ENCODE data around the gene GRIA2. TPM values are rescaled to one million over a fixed set of nuclear protein-coding genes. Genes with fewer than 3 reads are reported as not detected.

GRIA2 gene
- total RNA-seq, 1 experiment from 2014 or later = not detected

DNA sequence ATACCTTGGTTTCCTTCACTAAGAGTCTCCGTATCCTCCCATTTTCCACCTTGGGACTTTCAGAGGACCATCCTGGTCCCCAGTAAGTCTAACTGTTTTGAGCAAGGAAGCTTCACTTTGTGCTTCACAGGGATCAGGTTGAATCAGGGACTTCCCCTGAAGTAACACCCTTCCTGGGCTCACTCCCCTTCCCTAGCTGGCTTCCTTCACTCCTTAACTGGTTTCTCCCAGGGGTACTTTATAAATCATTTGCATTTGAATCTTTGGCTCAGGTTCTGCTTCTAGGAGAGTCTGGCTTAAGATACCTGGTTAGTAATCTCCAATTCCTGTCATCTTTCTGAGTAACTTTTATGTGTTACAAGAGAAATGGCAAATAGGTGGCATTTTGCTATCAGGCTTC is 24.5 kb upstream of the GRIA2 start:
- BruUV-seq (replicated peaks) = no TSS peak
- Histone ChIP-seq H3K9me2 (ENCODE audit: insufficient read depth) (no peaks in the 10 kb centered on the region), H3F3A (ENCODE audit: insufficient read depth, low read depth) (no peaks in the 10 kb centered on the region), H3K4me2 (no peak overlapping the region), H3K4me1 (replicated peaks; ENCODE audit: insufficient read depth) (no peaks in the 10 kb centered on the region), H3K9me3 (ENCODE audit: insufficient read depth, low read depth) (no peaks in the 10 kb centered on the region), H3K27ac (no peak overlapping the region), H3K36me3 (ENCODE audit: low read depth) (no peaks in the 10 kb centered on the region), H3K4me3 (no peak overlapping the region), H2AFZ (no peak overlapping the region), H3K27me3 (ENCODE audit: insufficient read depth, low read depth) (no peaks in the 10 kb centered on the region), H4K20me1 (ENCODE audit: insufficient read depth) (no peaks in the 10 kb centered on the region), H3K79me2 (ENCODE audit: low read depth) (no peaks in the 10 kb centered on the region)
- intact Hi-C loops (cut with micrococcal nuclease; ENCODE audit: unreplicated experiment) = no loop called here
- DNase-seq = no peak
- TF ChIP-seq EZH2 (IDR thresholded peaks at IDR 0.05; ENCODE audit: low read depth) = no peak
- TF ChIP-seq, protein P1, sequence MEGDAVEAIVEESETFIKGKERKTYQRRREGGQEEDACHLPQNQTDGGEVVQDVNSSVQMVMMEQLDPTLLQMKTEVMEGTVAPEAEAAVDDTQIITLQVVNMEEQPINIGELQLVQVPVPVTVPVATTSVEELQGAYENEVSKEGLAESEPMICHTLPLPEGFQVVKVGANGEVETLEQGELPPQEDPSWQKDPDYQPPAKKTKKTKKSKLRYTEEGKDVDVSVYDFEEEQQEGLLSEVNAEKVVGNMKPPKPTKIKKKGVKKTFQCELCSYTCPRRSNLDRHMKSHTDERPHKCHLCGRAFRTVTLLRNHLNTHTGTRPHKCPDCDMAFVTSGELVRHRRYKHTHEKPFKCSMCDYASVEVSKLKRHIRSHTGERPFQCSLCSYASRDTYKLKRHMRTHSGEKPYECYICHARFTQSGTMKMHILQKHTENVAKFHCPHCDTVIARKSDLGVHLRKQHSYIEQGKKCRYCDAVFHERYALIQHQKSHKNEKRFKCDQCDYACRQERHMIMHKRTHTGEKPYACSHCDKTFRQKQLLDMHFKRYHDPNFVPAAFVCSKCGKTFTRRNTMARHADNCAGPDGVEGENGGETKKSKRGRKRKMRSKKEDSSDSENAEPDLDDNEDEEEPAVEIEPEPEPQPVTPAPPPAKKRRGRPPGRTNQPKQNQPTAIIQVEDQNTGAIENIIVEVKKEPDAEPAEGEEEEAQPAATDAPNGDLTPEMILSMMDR (conservative IDR thresholded peaks at IDR 0.05) = no peak
- ChIA-PET CTCF (no interaction called here), POLR2A (ENCODE audit: unreplicated experiment) (no interaction called here)

DNA sequence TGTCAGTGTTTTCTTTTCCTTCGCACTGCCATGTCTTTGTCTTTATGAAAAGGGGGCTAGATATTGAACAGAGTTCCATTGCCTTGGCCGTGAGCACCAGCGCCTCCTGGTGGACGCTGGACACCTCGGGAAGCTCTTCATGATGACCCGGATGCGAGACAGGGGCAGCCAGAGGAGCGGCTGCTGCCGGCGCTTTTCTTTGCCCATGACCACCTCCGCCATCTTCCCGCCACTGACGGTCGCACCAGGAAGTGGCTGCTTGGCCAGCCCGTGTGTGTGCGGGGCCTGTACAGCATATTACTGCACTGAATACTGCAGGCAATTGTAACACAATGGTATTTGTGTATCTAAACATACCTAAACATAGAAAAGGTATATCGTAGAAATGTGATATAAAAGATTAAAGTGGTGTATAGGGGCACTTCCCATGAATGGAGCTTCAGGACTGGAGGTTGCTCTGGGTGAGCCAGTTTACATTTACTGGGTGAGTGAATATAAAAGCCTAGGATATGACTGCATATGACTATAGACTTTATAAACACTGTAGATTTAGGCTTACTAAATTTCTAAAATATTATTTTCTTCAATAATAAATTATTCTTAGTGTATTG is 15.8 kb upstream of the GRIA2 start:
- intact Hi-C loops (cut with micrococcal nuclease; ENCODE audit: unreplicated experiment) = no loop called here
- no peak for TF ChIP-seq EZH2 (IDR thresholded peaks at IDR 0.05; ENCODE audit: low read depth)
- TF ChIP-seq, protein P1 (conservative IDR thresholded peaks at IDR 0.05) = peak; percentile 63
- no peak overlapping the region for H3K4me2 ChIP-seq
- no peak overlapping the region for H3K27ac ChIP-seq
- POLR2A ChIA-PET (ENCODE audit: unreplicated experiment) = no interaction called here
- H3K27me3 ChIP-seq (ENCODE audit: insufficient read depth, low read depth) = no peaks in the 10 kb centered on the region
- BruUV-seq (replicated peaks) = no TSS peak
- no peaks in the 10 kb centered on the region for H3K9me3 ChIP-seq (ENCODE audit: insufficient read depth, low read depth)
- CTCF ChIA-PET = no interaction called here
- no peaks in the 10 kb centered on the region for H3K4me1 ChIP-seq (replicated peaks; ENCODE audit: insufficient read depth)
- no peak overlapping the region for H3K4me3 ChIP-seq
- no peaks in the 10 kb centered on the region for H3F3A ChIP-seq (ENCODE audit: insufficient read depth, low read depth)
- no peak overlapping the region for H2AFZ ChIP-seq
- H4K20me1 ChIP-seq (ENCODE audit: insufficient read depth) = no peaks in the 10 kb centered on the region
- DNase-seq = no peak
- H3K79me2 ChIP-seq (ENCODE audit: low read depth) = no peaks in the 10 kb centered on the region
- no peaks in the 10 kb centered on the region for H3K36me3 ChIP-seq (ENCODE audit: low read depth)
- no peaks in the 10 kb centered on the region for H3K9me2 ChIP-seq (ENCODE audit: insufficient read depth)

DNA sequence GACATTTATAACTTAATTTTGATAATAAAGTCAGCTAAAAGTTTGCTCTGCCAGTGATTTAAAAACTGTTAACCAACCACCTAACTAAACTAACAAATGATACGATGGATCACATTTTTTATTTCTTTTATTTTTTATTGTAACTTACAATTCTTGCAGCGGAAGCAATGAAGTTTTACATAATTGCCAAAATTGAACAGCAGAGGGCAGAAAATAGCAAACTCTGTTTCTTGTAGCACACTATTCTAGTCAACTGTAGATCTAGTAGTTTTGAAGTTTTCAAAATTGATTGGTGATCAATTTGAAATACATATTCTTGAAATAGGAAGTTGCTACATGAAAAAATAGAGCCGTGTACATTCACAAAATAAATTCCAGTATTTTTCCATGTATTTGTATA is 2.8 kb upstream of the GRIA2 start:
- Histone ChIP-seq H3F3A (ENCODE audit: insufficient read depth, low read depth) (no peaks in the 10 kb centered on the region), H3K4me3 (no peak overlapping the region), H3K36me3 (ENCODE audit: low read depth) (no peaks in the 10 kb centered on the region), H3K4me1 (replicated peaks; ENCODE audit: insufficient read depth) (no peaks in the 10 kb centered on the region), H3K27me3 (ENCODE audit: insufficient read depth, low read depth) (no peaks in the 10 kb centered on the region), H3K9me3 (ENCODE audit: insufficient read depth, low read depth) (no peaks in the 10 kb centered on the region), H2AFZ (no peak overlapping the region), H4K20me1 (ENCODE audit: insufficient read depth) (no peaks in the 10 kb centered on the region), H3K9me2 (ENCODE audit: insufficient read depth) (no peaks in the 10 kb centered on the region), H3K4me2 (no peak overlapping the region), H3K79me2 (ENCODE audit: low read depth) (no peaks in the 10 kb centered on the region), H3K27ac (no peak overlapping the region)
- ChIA-PET CTCF (no interaction called here), POLR2A (ENCODE audit: unreplicated experiment) (no interaction called here)
- no peak for DNase-seq
- TF ChIP-seq, protein P1 (conservative IDR thresholded peaks at IDR 0.05) = peak; percentile 72
- TF ChIP-seq EZH2 (IDR thresholded peaks at IDR 0.05; ENCODE audit: low read depth) = no peak
- no TSS peak for BruUV-seq (replicated peaks)
- intact Hi-C loops (cut with micrococcal nuclease; ENCODE audit: unreplicated experiment) = loop anchor here (1.0 to 2.0 kb wide), 2 partner anchors 742 to 761 kb away; no protein-coding TSS in a partner anchor
